ENCODE results near the gene NAALADL2.

NAALADL2 gene

DNA sequence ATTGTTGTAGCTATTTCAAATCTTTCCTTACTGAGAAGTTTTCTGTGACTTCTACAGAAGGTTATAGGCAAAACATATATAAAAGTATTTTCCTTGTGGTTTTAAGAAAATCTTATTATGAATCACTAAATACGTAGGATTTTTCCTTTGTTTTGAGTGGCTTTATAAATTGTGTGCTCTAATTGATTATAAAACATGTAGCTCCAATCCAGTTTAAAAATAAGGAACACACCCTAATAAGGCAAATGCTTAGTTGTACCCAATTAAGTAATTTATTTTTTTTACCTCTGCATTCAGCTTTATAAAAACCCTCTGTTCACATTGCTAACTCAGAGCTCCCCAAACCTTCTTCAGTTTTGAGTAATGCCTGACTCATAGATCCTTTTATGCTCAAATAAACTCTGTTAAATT lies 408.0 kb downstream of the NAALADL2 start:
- no peak for TF ChIP-seq CREB1 (IDR thresholded peaks at IDR 0.05; ENCODE audit: low read depth)
- no peak for TF ChIP-seq TCF12 (IDR thresholded peaks at IDR 0.05; ENCODE audit: low read depth)
- TF ChIP-seq EGR1 (IDR thresholded peaks at IDR 0.05) = no peak
- no peak for TF ChIP-seq TEAD4 (IDR thresholded peaks at IDR 0.05)

DNA sequence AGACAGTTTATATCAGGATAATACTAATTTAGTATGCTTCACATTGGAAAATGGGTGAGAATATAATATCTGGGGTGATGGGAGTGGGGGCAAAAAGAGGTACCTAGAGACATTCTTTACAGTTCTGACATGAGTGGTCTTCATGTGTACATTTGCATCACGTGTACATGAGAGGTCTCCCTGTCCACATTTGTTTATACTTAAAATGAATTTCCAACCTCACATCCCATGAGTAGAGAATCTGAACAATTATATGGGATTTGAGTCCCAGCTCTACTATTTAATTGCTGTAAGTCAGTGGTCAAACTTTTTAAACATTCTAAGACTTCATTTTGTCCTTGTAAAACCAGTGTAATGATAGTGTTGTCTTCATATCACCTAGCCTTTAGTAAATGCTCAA lies 408.4 kb downstream of the NAALADL2 start:
- TF ChIP-seq, protein P1, sequence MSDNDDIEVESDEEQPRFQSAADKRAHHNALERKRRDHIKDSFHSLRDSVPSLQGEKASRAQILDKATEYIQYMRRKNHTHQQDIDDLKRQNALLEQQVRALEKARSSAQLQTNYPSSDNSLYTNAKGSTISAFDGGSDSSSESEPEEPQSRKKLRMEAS (IDR thresholded peaks at IDR 0.05) = no peak
- TF ChIP-seq RAD21 (IDR thresholded peaks at IDR 0.05; ENCODE audit: low read depth) (no peak), ZBTB7A (IDR thresholded peaks at IDR 0.05; ENCODE audit: low read depth) (no peak), FOXM1 (IDR thresholded peaks at IDR 0.05; ENCODE audit: borderline replicate concordance, low read depth) (no peak), CEBPB (IDR thresholded peaks at IDR 0.05) (no peak), TAF1 (IDR thresholded peaks at IDR 0.05; ENCODE audit: low read depth) (no peak), EGR1 (IDR thresholded peaks at IDR 0.05) (no peak), CREB1 (IDR thresholded peaks at IDR 0.05; ENCODE audit: low read depth) (no peak), TEAD4 (IDR thresholded peaks at IDR 0.05) (no peak), YY1 (IDR thresholded peaks at IDR 0.05; ENCODE audit: low read depth) (no peak), NFIC (IDR thresholded peaks at IDR 0.05) (no peak), EP300 (IDR thresholded peaks at IDR 0.05; ENCODE audit: borderline replicate concordance) (no peak), TCF12 (IDR thresholded peaks at IDR 0.05; ENCODE audit: low read depth) (no peak)
- TF ChIP-seq, protein P2, sequence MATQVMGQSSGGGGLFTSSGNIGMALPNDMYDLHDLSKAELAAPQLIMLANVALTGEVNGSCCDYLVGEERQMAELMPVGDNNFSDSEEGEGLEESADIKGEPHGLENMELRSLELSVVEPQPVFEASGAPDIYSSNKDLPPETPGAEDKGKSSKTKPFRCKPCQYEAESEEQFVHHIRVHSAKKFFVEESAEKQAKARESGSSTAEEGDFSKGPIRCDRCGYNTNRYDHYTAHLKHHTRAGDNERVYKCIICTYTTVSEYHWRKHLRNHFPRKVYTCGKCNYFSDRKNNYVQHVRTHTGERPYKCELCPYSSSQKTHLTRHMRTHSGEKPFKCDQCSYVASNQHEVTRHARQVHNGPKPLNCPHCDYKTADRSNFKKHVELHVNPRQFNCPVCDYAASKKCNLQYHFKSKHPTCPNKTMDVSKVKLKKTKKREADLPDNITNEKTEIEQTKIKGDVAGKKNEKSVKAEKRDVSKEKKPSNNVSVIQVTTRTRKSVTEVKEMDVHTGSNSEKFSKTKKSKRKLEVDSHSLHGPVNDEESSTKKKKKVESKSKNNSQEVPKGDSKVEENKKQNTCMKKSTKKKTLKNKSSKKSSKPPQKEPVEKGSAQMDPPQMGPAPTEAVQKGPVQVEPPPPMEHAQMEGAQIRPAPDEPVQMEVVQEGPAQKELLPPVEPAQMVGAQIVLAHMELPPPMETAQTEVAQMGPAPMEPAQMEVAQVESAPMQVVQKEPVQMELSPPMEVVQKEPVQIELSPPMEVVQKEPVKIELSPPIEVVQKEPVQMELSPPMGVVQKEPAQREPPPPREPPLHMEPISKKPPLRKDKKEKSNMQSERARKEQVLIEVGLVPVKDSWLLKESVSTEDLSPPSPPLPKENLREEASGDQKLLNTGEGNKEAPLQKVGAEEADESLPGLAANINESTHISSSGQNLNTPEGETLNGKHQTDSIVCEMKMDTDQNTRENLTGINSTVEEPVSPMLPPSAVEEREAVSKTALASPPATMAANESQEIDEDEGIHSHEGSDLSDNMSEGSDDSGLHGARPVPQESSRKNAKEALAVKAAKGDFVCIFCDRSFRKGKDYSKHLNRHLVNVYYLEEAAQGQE (IDR thresholded peaks at IDR 0.05; ENCODE audit: low read depth) = no peak
- TF ChIP-seq, protein P3, sequence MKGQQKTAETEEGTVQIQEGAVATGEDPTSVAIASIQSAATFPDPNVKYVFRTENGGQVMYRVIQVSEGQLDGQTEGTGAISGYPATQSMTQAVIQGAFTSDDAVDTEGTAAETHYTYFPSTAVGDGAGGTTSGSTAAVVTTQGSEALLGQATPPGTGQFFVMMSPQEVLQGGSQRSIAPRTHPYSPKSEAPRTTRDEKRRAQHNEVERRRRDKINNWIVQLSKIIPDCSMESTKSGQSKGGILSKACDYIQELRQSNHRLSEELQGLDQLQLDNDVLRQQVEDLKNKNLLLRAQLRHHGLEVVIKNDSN (IDR thresholded peaks at IDR 0.05) = no peak

DNA sequence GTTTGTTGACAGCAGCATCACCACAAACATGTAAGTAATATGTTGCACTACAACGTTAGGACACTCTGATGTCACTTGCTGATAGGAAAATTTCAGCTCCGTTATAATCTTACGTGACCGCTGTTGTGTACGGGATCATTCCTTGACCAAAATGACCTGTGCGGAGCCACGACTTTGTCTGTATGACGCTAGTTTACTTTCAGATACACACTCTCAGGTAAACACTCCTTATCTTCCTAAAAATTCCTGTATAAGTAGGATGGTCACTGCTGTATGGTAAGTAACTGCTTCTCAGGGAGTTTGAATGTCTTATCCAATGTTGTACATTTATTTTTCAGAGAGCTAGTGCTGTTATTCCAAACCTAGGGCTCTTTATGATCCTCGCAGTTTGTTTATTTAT lies 410.3 kb downstream of the NAALADL2 start:
- no peak for TF ChIP-seq NFIC (IDR thresholded peaks at IDR 0.05)
- TF ChIP-seq TAF1 (IDR thresholded peaks at IDR 0.05; ENCODE audit: low read depth) = no peak
- TF ChIP-seq EGR1 (IDR thresholded peaks at IDR 0.05) = no peak
- TF ChIP-seq, protein P3 (IDR thresholded peaks at IDR 0.05) = no peak
- TF ChIP-seq YY1 (IDR thresholded peaks at IDR 0.05; ENCODE audit: low read depth) = no peak
- TF ChIP-seq EP300 (IDR thresholded peaks at IDR 0.05; ENCODE audit: borderline replicate concordance) = no peak
- no peak for TF ChIP-seq TEAD4 (IDR thresholded peaks at IDR 0.05)
- TF ChIP-seq, protein P2 (IDR thresholded peaks at IDR 0.05; ENCODE audit: low read depth) = no peak
- TF ChIP-seq, protein P1 (IDR thresholded peaks at IDR 0.05) = no peak
- TF ChIP-seq CREB1 (IDR thresholded peaks at IDR 0.05; ENCODE audit: low read depth) = no peak
- TF ChIP-seq CEBPB (IDR thresholded peaks at IDR 0.05) = no peak
- TF ChIP-seq RAD21 (IDR thresholded peaks at IDR 0.05; ENCODE audit: low read depth) = no peak
- no peak for TF ChIP-seq TCF12 (IDR thresholded peaks at IDR 0.05; ENCODE audit: low read depth)
- TF ChIP-seq FOXM1 (IDR thresholded peaks at IDR 0.05; ENCODE audit: borderline replicate concordance, low read depth) = no peak
- TF ChIP-seq ZBTB7A (IDR thresholded peaks at IDR 0.05; ENCODE audit: low read depth) = no peak

DNA sequence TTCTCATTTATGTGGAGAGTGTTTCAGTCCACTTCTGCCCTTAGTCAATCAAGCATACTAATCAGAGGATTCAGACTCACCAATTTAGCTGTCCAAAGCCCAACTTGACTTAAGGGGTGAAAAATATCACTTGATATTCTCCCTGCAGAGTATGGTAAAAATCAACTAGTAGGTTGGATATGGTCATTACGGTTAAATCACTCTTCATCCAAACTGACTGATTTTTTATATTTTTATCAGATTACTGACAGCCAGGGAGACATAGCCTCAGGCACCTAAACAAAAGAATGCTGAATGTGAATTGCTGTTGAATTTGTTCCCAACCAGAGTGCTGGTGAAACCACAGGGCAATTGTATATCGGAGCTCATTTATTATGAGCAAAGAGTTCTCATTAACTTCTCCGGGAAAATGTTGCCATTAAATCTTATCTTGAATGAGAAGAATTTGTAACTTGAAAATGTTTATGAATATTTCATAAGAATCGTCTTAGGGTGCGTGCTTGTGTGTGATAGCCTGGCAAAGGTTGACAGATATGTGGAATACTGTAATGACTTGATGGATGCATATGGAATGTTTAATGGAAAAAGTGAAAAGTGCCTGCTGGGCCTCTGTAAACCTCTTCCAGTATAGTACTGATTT lies 411.2 kb downstream of the NAALADL2 start:
- TF ChIP-seq EP300 (IDR thresholded peaks at IDR 0.05; ENCODE audit: borderline replicate concordance) (no peak), CEBPB (IDR thresholded peaks at IDR 0.05) (no peak), EGR1 (IDR thresholded peaks at IDR 0.05) (no peak), RAD21 (IDR thresholded peaks at IDR 0.05; ENCODE audit: low read depth) (no peak), TCF12 (IDR thresholded peaks at IDR 0.05; ENCODE audit: low read depth) (no peak), ZBTB7A (IDR thresholded peaks at IDR 0.05; ENCODE audit: low read depth) (no peak), TEAD4 (IDR thresholded peaks at IDR 0.05) (no peak), NFIC (IDR thresholded peaks at IDR 0.05) (no peak)

DNA sequence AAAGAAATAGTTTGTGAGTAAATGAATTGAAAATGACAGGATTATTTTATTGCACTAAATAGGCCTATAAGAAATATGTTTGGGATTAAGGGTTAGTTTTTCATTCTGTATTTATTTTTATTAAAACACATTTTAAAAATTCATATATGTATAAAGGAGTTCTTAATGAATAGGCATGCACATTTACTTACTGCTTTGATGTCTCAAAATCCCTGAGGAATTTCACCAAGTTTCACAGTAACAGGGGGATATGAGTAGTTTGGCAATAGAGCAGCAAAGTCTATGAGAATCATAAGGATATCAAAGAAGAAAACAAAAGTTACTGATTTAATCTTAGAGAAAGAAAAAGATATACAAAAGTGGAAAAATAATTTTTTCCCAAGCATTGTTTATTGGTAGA lies 411.7 kb downstream of the NAALADL2 start:
- TF ChIP-seq, protein P3 (IDR thresholded peaks at IDR 0.05) = no peak
- TF ChIP-seq, protein P1 (IDR thresholded peaks at IDR 0.05) = no peak
- TF ChIP-seq NFIC (IDR thresholded peaks at IDR 0.05) (no peak), YY1 (IDR thresholded peaks at IDR 0.05; ENCODE audit: low read depth) (no peak)
